K562 (cell line): ENCODE measurements around the gene BPHL. TPM values are rescaled to one million over a fixed set of nuclear protein-coding genes. Genes with fewer than 3 reads are reported as not detected.

Experiments
- CBX1 ChIP-seq: sonication (generic); IDR thresholded peaks from 2 replicates; pipeline ENCODE4 v1.6.1; 2016; ENCODE audit warnings: antibody characterized with exemption, low read depth, mild to moderate bottlenecking
- COPS2 ChIP-seq: fragments of 450-650 bp; conservative IDR thresholded peaks from 2 replicates; pipeline ENCODE4 v1.6.1; 2016; ENCODE audit warnings: mild to moderate bottlenecking, moderate library complexity
- CREBBP ChIP-seq: IDR thresholded peaks from one replicate; pipeline ENCODE4 v1.6.1; 2012; ENCODE audit warnings: low read depth, mild to moderate bottlenecking, control low read depth, inconsistent platforms, low read length
- ELF1 ChIP-seq: fragments of 200-800 bp; sonication (Bioruptor generic); IDR thresholded peaks from 2 replicates; pipeline ENCODE4 v1.6.1; 2016; ENCODE audit warnings: missing genetic modification characterization, missing compliant biosample characterization
- ETV1 ChIP-seq: fragments of 450-650 bp; conservative IDR thresholded peaks from 2 replicates; pipeline ENCODE4 v1.6.1; 2016; ENCODE audit warnings: missing genetic modification characterization, control low read depth, low read depth, missing compliant biosample characterization
- HDAC6 ChIP-seq: IDR thresholded peaks from 2 replicates; pipeline ENCODE4 v1.6.1; 2012; ENCODE audit warnings: low read depth, mild to moderate bottlenecking, control low read depth, inconsistent platforms, low read length, moderate library complexity
- JUND ChIP-seq, 2 experiments: IDR thresholded peaks; 2 replicates in 1 of 2; 3 replicates in 1 of 2; pipeline ENCODE4 v1.6.1; 2011; ENCODE audit warnings: borderline replicate concordance in 2 of 2, low read depth in 2 of 2, low read length in 2 of 2, improper control_type of control experiment in 1 of 2, missing biosample characterization in 1 of 2, missing genetic modification characterization in 1 of 2, missing genetic modification reagents in 1 of 2
- KAT2B ChIP-seq: IDR thresholded peaks from one replicate; pipeline ENCODE4 v1.6.1; 2012; ENCODE audit warnings: low read depth, mild to moderate bottlenecking, control low read depth, inconsistent platforms, low read length, moderate library complexity
- MGA ChIP-seq: fragments of 450-650 bp; IDR thresholded peaks from 2 replicates; pipeline ENCODE4 v1.6.1; 2016; ENCODE audit warnings: mild to moderate bottlenecking, moderate library complexity
- RAD21 ChIP-seq, 2 experiments: fragments of 250-450 bp in 1 of 2; fragments of 450-650 bp in 1 of 2; sonication (Bioruptor Pico) in 1 of 2; formaldehyde crosslinking in 1 of 2; IDR thresholded peaks in 1 of 2; conservative IDR thresholded peaks in 1 of 2; 2 replicates each; pipeline versions ENCODE4 v1.4.0 to v1.8.0; 2020 to 2022; ENCODE audit warnings: mild to moderate bottlenecking in 2 of 2, moderate library complexity in 1 of 2
- STAT5B ChIP-seq: fragments of 250-450 bp; sonication (Bioruptor Pico); IDR thresholded peaks from 2 replicates; pipeline ENCODE4 v1.8.0; 2021; ENCODE audit warnings: mild to moderate bottlenecking, inconsistent platforms
- U2AF2 ChIP-seq: fragments of 200-400 bp; formaldehyde crosslinking; optimal IDR thresholded peaks from 2 replicates; pipeline ENCODE3; 2017; ENCODE audit warnings: low read depth, mild to moderate bottlenecking, low read length
- ZBTB1 ChIP-seq: sonication (generic); formaldehyde crosslinking; IDR thresholded peaks from 2 replicates; pipeline ENCODE4 v1.8.1; 2023; ENCODE audit warnings: missing genetic modification reagents, low read depth, mild to moderate bottlenecking, borderline replicate concordance
- ZBTB17 ChIP-seq: fragments of 450-650 bp; formaldehyde crosslinking; IDR thresholded peaks from 2 replicates; pipeline ENCODE4 v1.4.0; 2020; ENCODE audit warnings: mild to moderate bottlenecking
- ZNF444 ChIP-seq: fragments of 250-450 bp; sonication (Bioruptor Pico); IDR thresholded peaks from 2 replicates; pipeline ENCODE4 v1.4.0; 2020; ENCODE audit warnings: mild to moderate bottlenecking, moderate library complexity
- polyA plus RNA-seq, 8 experiments: library from polyadenylated mRNA; depleted of rRNA in 4 of 8; stranded (reverse) in 5 of 8; unstranded in 3 of 8; fragments of >200 nt; fragmentation: Nextera tagmentation in 2 of 8; fragmentation: Illumina TruSeq in 1 of 8; extraction: Ambion mirVana in 2 of 8; extraction: Trizol in 1 of 8; gene quantifications; 2 replicates each; pipeline versions ENCODE4 v1.2.1 to v1.2.3, GENCODE V29; 2011 to 2014; ENCODE audit warnings: inconsistent platforms in 1 of 8, missing spikeins in 1 of 8
- total RNA-seq, 7 experiments: library from RNA; depleted of rRNA in 6 of 7; stranded (reverse); fragments of >200 nt in 6 of 7; fragmentation: Illumina TruSeq in 2 of 7; extraction: Trizol in 2 of 7; gene quantifications; 2 replicates each; pipeline versions ENCODE4 v1.2.1 to v1.2.3, GENCODE V29; 2011 to 2021; ENCODE audit warnings: low replicate concordance in 1 of 7

The BPHL gene
- total and polyA plus RNA-seq, 9 of the 15 experiments (the other 6 are each of a cell fraction or from before 2014, with no cell fraction given) = 3.5 to 17.4 (median 8.2) TPM

- TF ChIP-seq MGA (peak; percentile 18; the same call in 1 of the 2 replicates), ZBTB1 (CRISPR knock-in tag) (no peak), CBX1 (no peak), COPS2 (no peak), U2AF2 (no peak), RAD21 (CRISPR knock-in tag; conservative IDR thresholded peaks at IDR 0.05 in 1 of 2, IDR thresholded peaks at IDR 0.05 in 1 of 2) (no peak), ELF1 (tag) (peak; percentile 66), ETV1 (tag) (peak; percentile 78), ZNF444 (no peak), KAT2B (no peak), HDAC6 (no peak), JUND (IDR thresholded peaks at IDR 0.05; ENCODE audit: borderline replicate concordance, low read depth, low read length) (peak; percentile 57; the same call in 1 of the 2 replicates), JUND (tag; IDR thresholded peaks at IDR 0.05; ENCODE audit: borderline replicate concordance, low read depth, low read length) (peak; percentile 66; the same call in 2 of the 3 replicates), STAT5B (CRISPR knock-in tag) (no peak), CREBBP (no peak), ZBTB17 (CRISPR knock-in tag) (peak; percentile 43; the same call in 1 of the 2 replicates)
Measured at GRCh38 chr6:3165631-3166534, 47.4 kb downstream of the BPHL start (continued).
